K562 (cell line): ENCODE results near the gene GRIP1. TPM values are rescaled to one million over a fixed set of nuclear protein-coding genes. Genes with fewer than 3 reads are reported as not detected.

Source experiments
- ATAC-seq: fragments of 200-7000 bp; cut with Tn5 transposase; 3 replicates; pipeline ENCODE4 v1.9.1; 2020; ENCODE audit warnings: moderate library complexity
- BruUV-seq: library from RNA; stranded (reverse); fragments of 400-500 nt; replicated peaks from 2 replicates; lab custom pipeline; 2021; lab: Mats Ljungman, UMichigan
- CTCF ChIA-PET: fragments of 300-600 bp; formaldehyde crosslinking; extraction: SDS; loops from one replicate; lab custom pipeline; 2021; ENCODE audit warnings: low intra/inter-chr PET ratio; lab: Yijun Ruan, JAX
- POLR2A ChIA-PET: fragments of 300-600, 350-650 bp; sonication (Branson Sonifier 250); formaldehyde crosslinking; extraction: SDS; loops from one replicate; lab custom pipeline; 2021; ENCODE audit warnings: antibody characterized with exemption, inconsistent platforms; lab: Yijun Ruan, JAX
- DNase-seq, 4 experiments: peaks; one replicate each; pipeline versions ENCODE4 v3.0.0 to v3.0.0-alpha.2; 2011 to 2018; ENCODE audit warnings: low spot score in 3 of 4, mixed read lengths in 3 of 4; ENCODE audit errors: extremely low read depth in 1 of 4
- FAIRE-seq: peaks from 2 replicates; lab custom pipeline; 2011; peaks lifted over from hg19 to GRCh38; lab: Jason Lieb, UNC
- H2AFZ ChIP-seq: 2 replicates; pipeline ENCODE4 v1.6.0; 2011; ENCODE audit warnings: low read depth, low read length, control low read depth, inconsistent platforms
- H3K27ac ChIP-seq: fragments of 200-600 bp; 3 replicates; pipeline ENCODE4 v1.8.0; 2011; ENCODE audit warnings: low read depth, mild to moderate bottlenecking, control low read depth, inconsistent platforms, low read length, moderate library complexity, mixed read lengths; ENCODE audit errors: extremely low read depth
- H3K27me3 ChIP-seq, 2 experiments: fragments of 300-600 bp in 1 of 2; 2 replicates in 1 of 2; 3 replicates in 1 of 2; pipeline versions ENCODE4 v1.6.0 to v1.8.0; 2011; ENCODE audit warnings: inconsistent platforms in 2 of 2, low read length in 2 of 2, mild to moderate bottlenecking in 1 of 2, mixed read lengths in 1 of 2, moderate library complexity in 1 of 2; ENCODE audit not compliant: control insufficient read depth in 2 of 2, insufficient read depth in 2 of 2
- H3K36me3 ChIP-seq: fragments of 300-600 bp; 3 replicates; pipeline ENCODE4 v1.8.0; 2011; ENCODE audit warnings: mild to moderate bottlenecking, low read length, inconsistent platforms; ENCODE audit not compliant: control insufficient read depth, insufficient read depth
- H3K4me1 ChIP-seq, 2 experiments: fragments of 200-600 bp in 1 of 2; replicated peaks in 1 of 2; 2 replicates in 1 of 2; 3 replicates in 1 of 2; pipeline versions ENCODE4 v1.5.1 to v1.8.0; 2011; ENCODE audit warnings: inconsistent platforms in 2 of 2, low read length in 2 of 2, mild to moderate bottlenecking in 1 of 2, mixed read lengths in 1 of 2, moderate library complexity in 1 of 2; ENCODE audit not compliant: control insufficient read depth in 2 of 2, insufficient read depth in 2 of 2
- H3K4me2 ChIP-seq: 2 replicates; pipeline ENCODE4 v1.6.1; 2011; ENCODE audit warnings: low read length, control low read depth, inconsistent platforms, mixed read lengths; ENCODE audit not compliant: insufficient read depth
- H3K4me3 ChIP-seq: fragments of 200-600 bp; sonication (generic), shearing (Covaris generic); 2 replicates; pipeline ENCODE4 v1.5.1; 2016; ENCODE audit warnings: control low read depth, inconsistent platforms
- H3K79me2 ChIP-seq: fragments of 200-600 bp; 3 replicates; pipeline ENCODE4 v1.8.0; 2011; ENCODE audit warnings: low read length, inconsistent platforms; ENCODE audit not compliant: control insufficient read depth, insufficient read depth
- H3K9ac ChIP-seq, 2 experiments: 2 replicates each; pipeline versions ENCODE4 v1.6.0 to v1.6.1; 2011; ENCODE audit warnings: low read depth in 2 of 2, low read length in 2 of 2, control low read depth in 1 of 2, inconsistent platforms in 1 of 2, mild to moderate bottlenecking in 1 of 2, mixed read lengths in 1 of 2; ENCODE audit not compliant: insufficient read depth in 1 of 2
- H3K9me1 ChIP-seq: one replicate; pipeline ENCODE4 v1.6.0; 2011; ENCODE audit warnings: inconsistent platforms, mild to moderate bottlenecking, low read length, moderate library complexity; ENCODE audit not compliant: control insufficient read depth, insufficient read depth
- H3K9me3 ChIP-seq: replicated peaks from 2 replicates; pipeline ENCODE4 v1.5.1; 2011; ENCODE audit warnings: low read depth, low read length, inconsistent platforms; ENCODE audit not compliant: control insufficient read depth, insufficient read depth
- H4K20me1 ChIP-seq: replicated peaks from 2 replicates; pipeline ENCODE4 v1.6.1; 2011; ENCODE audit warnings: low read length, inconsistent platforms, mixed read lengths; ENCODE audit not compliant: control insufficient read depth, insufficient read depth
- C11orf30 ChIP-seq: fragments of 450-650 bp; IDR thresholded peaks from 2 replicates; pipeline ENCODE4 v1.6.1; 2016; ENCODE audit warnings: low read depth, mild to moderate bottlenecking
- E2F3 ChIP-seq: fragments of 250-450 bp; sonication (Bioruptor Pico); IDR thresholded peaks from 2 replicates; pipeline ENCODE4 v1.4.0; 2020; ENCODE audit warnings: mild to moderate bottlenecking
- HDGF ChIP-seq: fragments of 450-650 bp; IDR thresholded peaks from 2 replicates; pipeline ENCODE4 v1.6.1; 2016
- ILK ChIP-seq: fragments of 450-650 bp; IDR thresholded peaks from 2 replicates; pipeline ENCODE4 v1.6.1; 2016; ENCODE audit warnings: missing genetic modification characterization, low read depth, mild to moderate bottlenecking, missing compliant biosample characterization, moderate library complexity, borderline replicate concordance
- MEIS2 ChIP-seq: fragments of 450-650 bp; IDR thresholded peaks from 2 replicates; pipeline ENCODE4 v1.6.1; 2014; ENCODE audit warnings: mild to moderate bottlenecking; ENCODE audit not compliant: partially characterized antibody
- ZBTB8A ChIP-seq: fragments of 450-650 bp; IDR thresholded peaks from 2 replicates; pipeline ENCODE4 v1.6.1; 2018; ENCODE audit warnings: mild to moderate bottlenecking, moderate library complexity; ENCODE audit not compliant: partially characterized antibody
- ZNF121 ChIP-seq: sonication (generic); formaldehyde crosslinking; conservative IDR thresholded peaks from 2 replicates; pipeline ENCODE4 v1.8.0; 2022; ENCODE audit warnings: missing genetic modification reagents
- ZNF3 ChIP-seq: fragments of 250-450 bp; sonication (Bioruptor Pico); IDR thresholded peaks from 2 replicates; pipeline ENCODE4 v1.5.0; 2021; ENCODE audit warnings: mild to moderate bottlenecking, moderate library complexity
- ZZZ3 ChIP-seq: fragments of 450-650 bp; IDR thresholded peaks from 2 replicates; pipeline ENCODE4 v1.6.1; 2016; ENCODE audit warnings: antibody characterized with exemption, mild to moderate bottlenecking, moderate library complexity
- WGBS: fragments of 100-300 bp; shearing (Covaris generic); methylation state at CpG from one replicate; pipeline ENCODE4 v1.1.6; 2016; ENCODE audit warnings: low coverage, mixed read lengths; ENCODE audit not compliant: insufficient coverage; ENCODE audit errors: missing lambda C conversion rate; 5-methylcytosine and 5-hydroxymethylcytosine counted together
- in situ Hi-C: fragments of 300-500 bp; cut with MboI; formaldehyde crosslinking; loops from 4 replicates; pipeline ENCODE4 v1.15.0; 2018; ENCODE audit warnings: inconsistent platforms, mixed read lengths
- intact Hi-C: fragments of 100-400 bp; cut with micrococcal nuclease; formaldehyde crosslinking; loops from 2 replicates; pipeline ENCODE4 v1.14.2; 2022
- polyA plus RNA-seq, 8 experiments: library from polyadenylated mRNA; depleted of rRNA in 4 of 8; stranded (reverse) in 5 of 8; unstranded in 3 of 8; fragments of >200 nt; fragmentation: Nextera tagmentation in 2 of 8; fragmentation: Illumina TruSeq in 1 of 8; extraction: Ambion mirVana in 2 of 8; extraction: Trizol in 1 of 8; gene quantifications; 2 replicates each; pipeline versions ENCODE4 v1.2.1 to v1.2.3, GENCODE V29; 2011 to 2014; ENCODE audit warnings: inconsistent platforms in 1 of 8, missing spikeins in 1 of 8
- total RNA-seq, 7 experiments: library from RNA; depleted of rRNA in 6 of 7; stranded (reverse); fragments of >200 nt in 6 of 7; fragmentation: Illumina TruSeq in 2 of 7; extraction: Trizol in 2 of 7; gene quantifications; 2 replicates each; pipeline versions ENCODE4 v1.2.1 to v1.2.3, GENCODE V29; 2011 to 2021; ENCODE audit warnings: low replicate concordance in 1 of 7

Gene GRIP1
- total and polyA plus RNA-seq, 9 of the 15 experiments (the other 6 are each of a cell fraction or from before 2014, with no cell fraction given), result 0.28 to 1.2 (median 0.45) TPM

- TF ChIP-seq ZBTB8A, result no peak
- no peak for TF ChIP-seq E2F3
- no peak for TF ChIP-seq C11orf30
- TF ChIP-seq ZNF3 (CRISPR knock-in tag), result no peak
- TF ChIP-seq, all 486 proteins: peak for 0
Measured at GRCh38 chr12:66676241-66676640, 2.6 kb downstream of the GRIP1 start (continued).

GRCh38 chr12:66674495-66675122 is 4.3 kb downstream of the GRIP1 start:
- in situ Hi-C loops, result no loop called here
- intact Hi-C loops, result no loop called here

More at GRCh38 chr12:66674495-66675122, 4.3 kb downstream of the GRIP1 start:
- H3K9me1 ChIP-seq, result no peaks in the 10 kb centered on the region
- peaks cover 0 to 4% of the 10 kb centered on the region in 2 experiments; a peak in 1 of 5 replicates for H3K27me3 ChIP-seq
- no peaks in the 10 kb centered on the region for H3K4me1 ChIP-seq
- BruUV-seq, result no TSS peak
- no peak overlapping the region for H3K9ac ChIP-seq
- H3K27ac ChIP-seq, result no peak overlapping the region
- no peaks in the 10 kb centered on the region for H4K20me1 ChIP-seq
- H2AFZ ChIP-seq, result no peak overlapping the region
- H3K36me3 ChIP-seq, result no peaks in the 10 kb centered on the region
- DNase-seq, result no peak
- 2% methylated on average over 4 of the region's 4 CpGs for WGBS
- H3K79me2 ChIP-seq, result no peaks in the 10 kb centered on the region
- no peaks in the 10 kb centered on the region for H3K9me3 ChIP-seq
- TF ChIP-seq ZZZ3 (no peak), ILK (tag) (no peak), MEIS2 (no peak), ZNF121 (CRISPR knock-in tag) (no peak), HDGF (no peak)
- TF ChIP-seq, all 486 proteins: peak for 0
- Histone ChIP-seq H3K4me2 (no peak overlapping the region), H3K4me3 (no peak overlapping the region)
- ChIA-PET POLR2A (no interaction called here), CTCF (no interaction called here)
- no peak for FAIRE-seq
- ATAC-seq, result no peak
